A673 (cell line): ENCODE results near the gene CHRNB1.

Experiments
- EZH2 ChIP-seq: fragments of 200-600 bp; sonication (generic); IDR thresholded peaks from 2 replicates; pipeline ENCODE4 v1.6.1; 2017; ENCODE audit warnings: borderline replicate concordance, low read depth, mild to moderate bottlenecking, mixed read lengths, antibody characterized with exemption, low read length; ENCODE audit not compliant: poor library complexity, severe bottlenecking
- TF ChIP-seq, protein P1 (sequence below): fragments of 300-800, 200-600 bp; sonication (generic); conservative IDR thresholded peaks from 2 replicates; pipeline ENCODE4 v1.5.1; 2017; ENCODE audit warnings: low read depth, mild to moderate bottlenecking, antibody characterized with exemption, low read length, moderate library complexity, mixed read lengths

DNA sequence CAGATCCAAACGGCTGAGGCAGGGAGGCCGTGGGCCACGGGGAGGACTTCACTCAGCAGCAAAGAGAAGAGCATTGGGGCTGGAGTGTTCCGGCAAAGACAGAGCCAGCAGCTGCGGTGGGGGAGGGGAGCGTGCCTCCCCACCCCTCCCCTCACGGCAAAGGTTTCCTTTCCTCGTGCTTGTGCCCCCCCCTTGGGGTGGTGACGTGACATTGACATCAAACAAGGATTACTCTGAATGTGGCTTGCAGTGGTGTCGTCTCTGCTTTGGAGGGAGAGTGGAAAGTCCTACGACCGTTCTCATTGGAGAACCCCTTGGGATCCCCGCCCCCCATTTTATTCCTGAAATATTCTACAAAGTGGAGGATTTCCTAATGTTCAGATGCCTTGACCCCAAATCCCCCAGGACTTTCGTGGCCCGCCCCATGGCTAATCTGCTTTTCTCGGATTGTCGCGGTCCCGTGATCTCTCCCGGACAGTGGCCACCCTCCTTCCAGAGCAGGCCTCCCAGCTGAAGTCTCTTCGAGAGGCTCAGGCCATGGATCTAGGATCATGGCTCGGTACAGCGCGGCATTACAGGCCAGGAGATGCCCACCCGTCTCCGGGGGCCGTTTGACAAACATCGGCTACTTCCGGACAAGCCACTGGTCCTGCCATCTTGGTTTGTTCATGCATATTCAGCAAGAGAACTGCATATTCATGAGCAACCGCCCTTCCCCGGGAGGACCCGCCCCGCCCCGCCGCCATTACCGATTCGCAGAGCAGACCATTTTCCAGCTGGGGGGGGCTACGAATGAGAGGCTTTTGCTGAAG, 38.6 kb downstream of the CHRNB1 start:
- TF ChIP-seq, protein P1, sequence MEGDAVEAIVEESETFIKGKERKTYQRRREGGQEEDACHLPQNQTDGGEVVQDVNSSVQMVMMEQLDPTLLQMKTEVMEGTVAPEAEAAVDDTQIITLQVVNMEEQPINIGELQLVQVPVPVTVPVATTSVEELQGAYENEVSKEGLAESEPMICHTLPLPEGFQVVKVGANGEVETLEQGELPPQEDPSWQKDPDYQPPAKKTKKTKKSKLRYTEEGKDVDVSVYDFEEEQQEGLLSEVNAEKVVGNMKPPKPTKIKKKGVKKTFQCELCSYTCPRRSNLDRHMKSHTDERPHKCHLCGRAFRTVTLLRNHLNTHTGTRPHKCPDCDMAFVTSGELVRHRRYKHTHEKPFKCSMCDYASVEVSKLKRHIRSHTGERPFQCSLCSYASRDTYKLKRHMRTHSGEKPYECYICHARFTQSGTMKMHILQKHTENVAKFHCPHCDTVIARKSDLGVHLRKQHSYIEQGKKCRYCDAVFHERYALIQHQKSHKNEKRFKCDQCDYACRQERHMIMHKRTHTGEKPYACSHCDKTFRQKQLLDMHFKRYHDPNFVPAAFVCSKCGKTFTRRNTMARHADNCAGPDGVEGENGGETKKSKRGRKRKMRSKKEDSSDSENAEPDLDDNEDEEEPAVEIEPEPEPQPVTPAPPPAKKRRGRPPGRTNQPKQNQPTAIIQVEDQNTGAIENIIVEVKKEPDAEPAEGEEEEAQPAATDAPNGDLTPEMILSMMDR: no peak
- no peak for TF ChIP-seq EZH2
